ENCODE results near the gene HMBS.

DNA sequence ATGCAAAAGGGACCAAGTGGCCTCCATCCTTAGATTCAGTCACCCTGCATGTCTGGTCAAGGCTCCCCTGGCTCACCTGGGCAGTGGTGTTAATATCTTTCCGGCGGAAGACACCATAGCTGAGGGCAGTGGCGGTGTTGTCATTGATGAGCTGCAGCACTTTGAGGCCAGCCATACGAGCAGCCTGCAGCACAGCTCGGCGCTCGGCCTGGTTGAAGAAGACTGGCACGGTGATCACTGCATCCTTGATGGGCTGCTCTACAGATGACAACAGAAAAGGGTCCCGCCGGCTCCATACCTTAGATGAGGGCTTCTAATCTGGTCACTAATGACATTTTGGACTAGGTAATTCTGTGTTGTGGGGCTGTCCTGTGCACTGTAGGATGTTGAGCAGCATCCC lies 30.3 kb upstream of the HMBS start:
- no peak for TF ChIP-seq POLR2AphosphoS5 (IDR thresholded peaks at IDR 0.05; ENCODE audit: low read depth, low read length)
- TF ChIP-seq, protein P1, sequence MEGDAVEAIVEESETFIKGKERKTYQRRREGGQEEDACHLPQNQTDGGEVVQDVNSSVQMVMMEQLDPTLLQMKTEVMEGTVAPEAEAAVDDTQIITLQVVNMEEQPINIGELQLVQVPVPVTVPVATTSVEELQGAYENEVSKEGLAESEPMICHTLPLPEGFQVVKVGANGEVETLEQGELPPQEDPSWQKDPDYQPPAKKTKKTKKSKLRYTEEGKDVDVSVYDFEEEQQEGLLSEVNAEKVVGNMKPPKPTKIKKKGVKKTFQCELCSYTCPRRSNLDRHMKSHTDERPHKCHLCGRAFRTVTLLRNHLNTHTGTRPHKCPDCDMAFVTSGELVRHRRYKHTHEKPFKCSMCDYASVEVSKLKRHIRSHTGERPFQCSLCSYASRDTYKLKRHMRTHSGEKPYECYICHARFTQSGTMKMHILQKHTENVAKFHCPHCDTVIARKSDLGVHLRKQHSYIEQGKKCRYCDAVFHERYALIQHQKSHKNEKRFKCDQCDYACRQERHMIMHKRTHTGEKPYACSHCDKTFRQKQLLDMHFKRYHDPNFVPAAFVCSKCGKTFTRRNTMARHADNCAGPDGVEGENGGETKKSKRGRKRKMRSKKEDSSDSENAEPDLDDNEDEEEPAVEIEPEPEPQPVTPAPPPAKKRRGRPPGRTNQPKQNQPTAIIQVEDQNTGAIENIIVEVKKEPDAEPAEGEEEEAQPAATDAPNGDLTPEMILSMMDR (IDR thresholded peaks at IDR 0.05; ENCODE audit: control extremely low read depth in 1 of 3, insufficient read depth in 1 of 3, low read depth in 1 of 3, low read length in 3 of 3), result no peak
- no peak for TF ChIP-seq CBX8 (IDR thresholded peaks at IDR 0.05; ENCODE audit: borderline replicate concordance, low read depth, low read length)
- no peak for TF ChIP-seq CHD2 (IDR thresholded peaks at IDR 0.05; ENCODE audit: low read length)
- TF ChIP-seq EP300 (IDR thresholded peaks at IDR 0.05; ENCODE audit: borderline replicate concordance in 1 of 2, low read depth in 2 of 2, low read length in 2 of 2), result no peak
- no peak for TF ChIP-seq YY1 (IDR thresholded peaks at IDR 0.05; ENCODE audit: low read depth, low read length)
- TF ChIP-seq, protein P2, sequence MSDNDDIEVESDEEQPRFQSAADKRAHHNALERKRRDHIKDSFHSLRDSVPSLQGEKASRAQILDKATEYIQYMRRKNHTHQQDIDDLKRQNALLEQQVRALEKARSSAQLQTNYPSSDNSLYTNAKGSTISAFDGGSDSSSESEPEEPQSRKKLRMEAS (IDR thresholded peaks at IDR 0.05), result no peak
- TF ChIP-seq, protein P3, sequence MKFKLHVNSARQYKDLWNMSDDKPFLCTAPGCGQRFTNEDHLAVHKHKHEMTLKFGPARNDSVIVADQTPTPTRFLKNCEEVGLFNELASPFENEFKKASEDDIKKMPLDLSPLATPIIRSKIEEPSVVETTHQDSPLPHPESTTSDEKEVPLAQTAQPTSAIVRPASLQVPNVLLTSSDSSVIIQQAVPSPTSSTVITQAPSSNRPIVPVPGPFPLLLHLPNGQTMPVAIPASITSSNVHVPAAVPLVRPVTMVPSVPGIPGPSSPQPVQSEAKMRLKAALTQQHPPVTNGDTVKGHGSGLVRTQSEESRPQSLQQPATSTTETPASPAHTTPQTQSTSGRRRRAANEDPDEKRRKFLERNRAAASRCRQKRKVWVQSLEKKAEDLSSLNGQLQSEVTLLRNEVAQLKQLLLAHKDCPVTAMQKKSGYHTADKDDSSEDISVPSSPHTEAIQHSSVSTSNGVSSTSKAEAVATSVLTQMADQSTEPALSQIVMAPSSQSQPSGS (IDR thresholded peaks at IDR 0.05; ENCODE audit: low read length), result no peak
- TF ChIP-seq TCF12 (IDR thresholded peaks at IDR 0.05; ENCODE audit: low read depth, low read length), result no peak
